IMR-90 (cell line): ENCODE measurements around the gene RHOH. TPM values are rescaled to one million over a fixed set of nuclear protein-coding genes. Genes with fewer than 3 reads are reported as not detected.

Experiments
- ATAC-seq: fragments of 200-7000 bp; cut with Tn5 transposase; 2 replicates; pipeline ENCODE4 v1.9.1; 2020; ENCODE audit warnings: low read depth, mild to moderate bottlenecking, moderate library complexity
- BruUV-seq: library from RNA; stranded (reverse); fragments of 400-500 nt; replicated peaks from 2 replicates; lab custom pipeline; 2021; lab: Mats Ljungman, UMichigan
- CTCF ChIA-PET: fragments of 300-600 bp; formaldehyde crosslinking; extraction: SDS; loops from one replicate; lab custom pipeline; 2021; ENCODE audit warnings: antibody characterized with exemption; lab: Yijun Ruan, JAX
- POLR2A ChIA-PET: fragments of 300-600 bp; sonication (Branson Sonifier 250); formaldehyde crosslinking; loops from one replicate; lab custom pipeline; 2022; ENCODE audit warnings: antibody characterized with exemption; ENCODE audit not compliant: unreplicated experiment; lab: Charles Lee
- DNase-seq: peaks from one replicate; pipeline ENCODE4 v3.0.0; 2013
- H2AFZ ChIP-seq: replicated peaks from 2 replicates; pipeline ENCODE3; 2013; ENCODE audit warnings: low read length, mild to moderate bottlenecking; ENCODE audit not compliant: poor library complexity
- H2AK5ac ChIP-seq: 2 replicates; pipeline ENCODE4 v1.6.1; 2013; ENCODE audit warnings: low read depth, low read length, inconsistent platforms
- H2AK9ac ChIP-seq: replicated peaks from 2 replicates; pipeline ENCODE3; 2013; ENCODE audit warnings: mild to moderate bottlenecking, low read depth, low read length, moderate library complexity; ENCODE audit not compliant: poor library complexity
- H2BK120ac ChIP-seq: 2 replicates; pipeline ENCODE4 v1.6.1; 2013; ENCODE audit warnings: low read depth, low read length, inconsistent platforms
- H2BK15ac ChIP-seq: 3 replicates; pipeline ENCODE4 v1.6.1; 2013; ENCODE audit warnings: low read depth, low read length, inconsistent platforms
- H2BK20ac ChIP-seq: 2 replicates; pipeline ENCODE4 v1.6.1; 2013; ENCODE audit warnings: low read depth, mild to moderate bottlenecking, inconsistent platforms, low read length, moderate library complexity
- H2BK5ac ChIP-seq: 2 replicates; pipeline ENCODE4 v1.6.1; 2013; ENCODE audit warnings: mild to moderate bottlenecking, low read depth, low read length, inconsistent platforms; ENCODE audit not compliant: poor library complexity, severe bottlenecking
- H3K14ac ChIP-seq: replicated peaks from 2 replicates; pipeline ENCODE4 v1.6.1; 2013; ENCODE audit warnings: low read depth, low read length, inconsistent platforms
- H3K18ac ChIP-seq: 2 replicates; pipeline ENCODE4 v1.6.1; 2013; ENCODE audit warnings: low read depth, low read length, control low read depth
- H3K23ac ChIP-seq: 2 replicates; pipeline ENCODE4 v1.6.1; 2013; ENCODE audit warnings: low read depth, low read length, inconsistent platforms
- H3K27ac ChIP-seq: 2 replicates; pipeline ENCODE4 v1.5.1; 2013; ENCODE audit warnings: mild to moderate bottlenecking, control low read depth, low read length; ENCODE audit not compliant: insufficient read depth
- H3K27me3 ChIP-seq: 2 replicates; pipeline ENCODE4 v1.6.1; 2013; ENCODE audit warnings: low read length; ENCODE audit not compliant: control insufficient read depth, insufficient read depth
- H3K36me3 ChIP-seq: 2 replicates; pipeline ENCODE4 v1.6.1; 2013; ENCODE audit warnings: low read length, mixed read lengths; ENCODE audit not compliant: control insufficient read depth, insufficient read depth
- H3K4ac ChIP-seq: 2 replicates; pipeline ENCODE4 v1.6.1; 2013; ENCODE audit warnings: low read depth, low read length, inconsistent platforms
- H3K4me1 ChIP-seq: 2 replicates; pipeline ENCODE4 v1.6.1; 2013; ENCODE audit warnings: low read length, mixed read lengths; ENCODE audit not compliant: control insufficient read depth, insufficient read depth
- H3K4me2 ChIP-seq: 2 replicates; pipeline ENCODE4 v1.6.1; 2013; ENCODE audit warnings: low read depth, mild to moderate bottlenecking, control low read depth, low read length, moderate library complexity
- H3K4me3 ChIP-seq: 2 replicates; pipeline ENCODE4 v1.5.1; 2013; ENCODE audit warnings: low read depth, mild to moderate bottlenecking, control low read depth, low read length, moderate library complexity; ENCODE audit not compliant: insufficient read depth
- H3K56ac ChIP-seq: 2 replicates; pipeline ENCODE4 v1.6.1; 2013; ENCODE audit warnings: low read length, inconsistent platforms; ENCODE audit not compliant: insufficient read depth; ENCODE audit errors: extremely low read depth
- H3K79me1 ChIP-seq, 2 experiments: 2 replicates each; pipeline ENCODE4 v1.6.1; 2013; ENCODE audit warnings: low read length in 2 of 2, inconsistent platforms in 1 of 2, low read depth in 1 of 2
- H3K9ac ChIP-seq: 2 replicates; pipeline ENCODE4 v1.6.1; 2013; ENCODE audit warnings: low read depth, low read length, control low read depth
- H3K9me1 ChIP-seq: 2 replicates; pipeline ENCODE4 v1.6.1; 2013; ENCODE audit warnings: low read length, inconsistent platforms; ENCODE audit not compliant: insufficient read depth
- H3K9me3 ChIP-seq: 2 replicates; pipeline ENCODE4 v1.6.1; 2013; ENCODE audit warnings: low read length; ENCODE audit not compliant: control insufficient read depth, insufficient read depth
- H4K20me1 ChIP-seq: 2 replicates; pipeline ENCODE4 v1.6.1; 2013; ENCODE audit warnings: low read length, inconsistent platforms; ENCODE audit not compliant: insufficient read depth
- H4K5ac ChIP-seq: 2 replicates; pipeline ENCODE4 v1.6.1; 2013; ENCODE audit warnings: mild to moderate bottlenecking, low read depth, low read length, control low read depth
- H4K8ac ChIP-seq, 2 experiments: 2 replicates each; pipeline ENCODE4 v1.6.1; 2013; ENCODE audit warnings: low read depth in 2 of 2, low read length in 2 of 2, control low read depth in 1 of 2, inconsistent platforms in 1 of 2
- H4K91ac ChIP-seq: 2 replicates; pipeline ENCODE4 v1.6.1; 2013; ENCODE audit warnings: low read depth, low read length, inconsistent platforms; ENCODE audit not compliant: insufficient read depth
- BHLHE40 ChIP-seq: fragments of 150-350 bp; IDR thresholded peaks from 2 replicates; pipeline ENCODE4 v1.6.1; 2016; ENCODE audit warnings: mild to moderate bottlenecking, low read depth, low read length
- CEBPB ChIP-seq: IDR thresholded peaks from 2 replicates; pipeline ENCODE4 v1.6.1; 2012; ENCODE audit warnings: low read depth, low read length, improper control_type of control experiment
- MAFK ChIP-seq: IDR thresholded peaks from 2 replicates; pipeline ENCODE4 v1.6.1; 2012; ENCODE audit warnings: low read depth, low read length, improper control_type of control experiment
- MAZ ChIP-seq: IDR thresholded peaks from 2 replicates; pipeline ENCODE4 v1.6.1; 2012; ENCODE audit warnings: low read depth, mild to moderate bottlenecking, low read length, improper control_type of control experiment, moderate library complexity, borderline replicate concordance
- MXI1 ChIP-seq: IDR thresholded peaks from 2 replicates; pipeline ENCODE4 v1.6.1; 2012; ENCODE audit warnings: low read depth, mild to moderate bottlenecking, low read length, moderate library complexity, borderline replicate concordance
- NFE2L2 ChIP-seq: fragments of 150-350 bp; IDR thresholded peaks from 2 replicates; pipeline ENCODE4 v1.6.1; 2016; ENCODE audit warnings: low read depth, mild to moderate bottlenecking, low read length
- POLR2A ChIP-seq: IDR thresholded peaks from 2 replicates; pipeline ENCODE4 v1.6.1; 2012; ENCODE audit warnings: mild to moderate bottlenecking, low read depth, low read length
- RAD21 ChIP-seq: IDR thresholded peaks from 2 replicates; pipeline ENCODE4 v1.6.1; 2012; ENCODE audit warnings: low read length, improper control_type of control experiment
- SMC3 ChIP-seq: fragments of 150-350 bp; IDR thresholded peaks from 2 replicates; pipeline ENCODE4 v1.6.1; 2016; ENCODE audit warnings: low read depth, mild to moderate bottlenecking, antibody characterized with exemption, low read length, moderate library complexity
- WGBS, 2 experiments: methylation state at CpG; one replicate each; pipeline versions ENCODE4 v1.1.5 to v1.1.7; 2013; ENCODE audit warnings: missing lambda C conversion rate in 2 of 2; ENCODE audit not compliant: insufficient read length in 1 of 2; ENCODE audit errors: extremely low coverage in 2 of 2; 5-methylcytosine and 5-hydroxymethylcytosine counted together
- dilution Hi-C: fragments of 300-500 bp; cut with HindIII; formaldehyde crosslinking; loops from one replicate; pipeline ENCODE4 v1.14.3; 2018; ENCODE audit warnings: low sequenced_read_pairs; ENCODE audit not compliant: unreplicated experiment
- in situ Hi-C: fragments of 300-500 bp; cut with MboI; formaldehyde crosslinking; loops from 3 replicates; pipeline ENCODE4 v1.14.3; 2019; ENCODE audit warnings: low sequenced_read_pairs, inconsistent platforms, mixed read lengths
- intact Hi-C: fragments of 100-400 bp; cut with micrococcal nuclease; formaldehyde crosslinking; loops from 2 replicates; pipeline ENCODE4 v1.10.0; 2022
- polyA plus RNA-seq, 3 experiments: library from polyadenylated mRNA; depleted of rRNA; stranded (reverse); fragments of >200 nt; gene quantifications; 2 replicates each; pipeline ENCODE4 v1.2.3, GENCODE V29; 2012; ENCODE audit warnings: low replicate concordance in 1 of 3
- total RNA-seq: library from RNA; depleted of rRNA; stranded (reverse); fragments of >200 nt; gene quantifications from 2 replicates; pipeline ENCODE4 v1.2.3, GENCODE V29; 2012
- TF ChIP-seq, protein P1 (sequence below): fragments of 150-350 bp; IDR thresholded peaks from 2 replicates; pipeline ENCODE4 v1.6.1; 2017; ENCODE audit warnings: mild to moderate bottlenecking, antibody characterized with exemption, low read length, low read depth

RHOH gene
- total and polyA plus RNA-seq, 2 of the 4 experiments (the other 2 are of a cell fraction), result not detected

- WGBS, 2 experiments, result 100% methylated on average over 1 of the region's 4 CpGs; no CpG with 5 or more reads in 1 of the 2 experiments
- CTCF ChIA-PET, result no interaction called here
Observed at GRCh38 chr4:40157436-40157835, 39.4 kb upstream of the RHOH start.

More at GRCh38 chr4:40157436-40157835, 39.4 kb upstream of the RHOH start:
- H3K56ac ChIP-seq, result no peak overlapping the region
- no TSS peak for BruUV-seq
- no peak overlapping the region for H2BK120ac ChIP-seq
- H3K23ac ChIP-seq, result no peak overlapping the region
- ATAC-seq (no peak), DNase-seq (no peak)
- H4K20me1 ChIP-seq, result no peaks in the 10 kb centered on the region
- H3K14ac ChIP-seq, result no peak overlapping the region
- H4K5ac ChIP-seq, result no peak overlapping the region
- dilution Hi-C loops (no loop called here), in situ Hi-C loops (no loop called here), intact Hi-C loops (no loop called here)
- no peaks in the 10 kb centered on the region for H3K36me3 ChIP-seq
- H2BK5ac ChIP-seq, result no peak overlapping the region
- no peak overlapping the region for H3K27ac ChIP-seq
- no peak overlapping the region for H3K9ac ChIP-seq
- no peak overlapping the region for H2AK5ac ChIP-seq
- no peaks in the 10 kb centered on the region for H3K4me1 ChIP-seq
- H3K4me2 ChIP-seq, result no peak overlapping the region
- no peak overlapping the region for H2AK9ac ChIP-seq
- no peak overlapping the region for H4K8ac ChIP-seq
- H4K91ac ChIP-seq, result no peak overlapping the region
- no peak overlapping the region for H3K18ac ChIP-seq
- no peaks in the 10 kb centered on the region for H3K9me3 ChIP-seq
- TF ChIP-seq SMC3 (no peak), POLR2A (no peak), MAFK (no peak), RAD21 (no peak), BHLHE40 (no peak), CEBPB (no peak), MAZ (no peak), MXI1 (no peak), NFE2L2 (no peak)
- TF ChIP-seq, protein P1, sequence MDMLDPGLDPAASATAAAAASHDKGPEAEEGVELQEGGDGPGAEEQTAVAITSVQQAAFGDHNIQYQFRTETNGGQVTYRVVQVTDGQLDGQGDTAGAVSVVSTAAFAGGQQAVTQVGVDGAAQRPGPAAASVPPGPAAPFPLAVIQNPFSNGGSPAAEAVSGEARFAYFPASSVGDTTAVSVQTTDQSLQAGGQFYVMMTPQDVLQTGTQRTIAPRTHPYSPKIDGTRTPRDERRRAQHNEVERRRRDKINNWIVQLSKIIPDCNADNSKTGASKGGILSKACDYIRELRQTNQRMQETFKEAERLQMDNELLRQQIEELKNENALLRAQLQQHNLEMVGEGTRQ, result no peak
- no peaks in the 10 kb centered on the region for H3K79me1 ChIP-seq
- H2BK20ac ChIP-seq, result no peak overlapping the region
- no peak overlapping the region for H3K4ac ChIP-seq
- no peak overlapping the region for H2BK15ac ChIP-seq
- H3K27me3 ChIP-seq, result no peaks in the 10 kb centered on the region
- no peaks in the 10 kb centered on the region for H3K9me1 ChIP-seq
- no peak overlapping the region for H3K4me3 ChIP-seq
- H2AFZ ChIP-seq, result no peak overlapping the region
- POLR2A ChIA-PET, result no interaction called here
